H54 (cell line): ENCODE data around the gene FA2H.
"Not testable (repeated sequence)": the region's sequence is repeated elsewhere in the genome, so short reads cannot be mapped to it uniquely, and the experiment has no call there.

ENCODE experiments used
- DNase-seq: peaks from one replicate; pipeline ENCODE4 v3.0.0; 2011; ENCODE audit warnings: low spot score, mixed read lengths; ENCODE audit not compliant: insufficient read length
- FAIRE-seq: peaks from 3 replicates; lab custom pipeline; 2011; peaks lifted over from hg19 to GRCh38; lab: Jason Lieb, UNC
- POLR2A ChIP-seq: IDR thresholded peaks from 2 replicates; pipeline ENCODE4 v1.6.1; 2011; ENCODE audit warnings: low read depth, mild to moderate bottlenecking, low read length

FA2H gene

DNA sequence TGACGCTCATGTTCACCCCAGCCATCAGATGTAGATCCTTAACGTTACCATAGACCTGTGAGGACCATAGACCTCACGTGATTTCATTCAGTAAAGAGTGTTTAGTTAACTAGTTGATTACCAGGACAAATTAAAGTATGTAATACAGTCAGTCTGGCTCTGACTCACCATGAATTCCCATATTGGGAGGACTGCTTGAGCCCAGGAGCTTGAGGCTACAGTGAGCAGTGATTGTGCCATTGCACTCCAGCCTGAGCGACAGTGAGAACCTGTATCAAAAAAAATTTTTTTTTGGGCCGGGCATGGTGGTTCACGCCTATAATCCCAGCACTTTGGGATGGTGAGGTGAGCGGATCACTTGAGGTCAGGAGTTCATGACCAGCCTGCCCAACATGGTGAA lies 13.5 kb upstream of the FA2H start:
- DNase-seq (no peak), FAIRE-seq (no peak)
- no peak for TF ChIP-seq POLR2A

DNA sequence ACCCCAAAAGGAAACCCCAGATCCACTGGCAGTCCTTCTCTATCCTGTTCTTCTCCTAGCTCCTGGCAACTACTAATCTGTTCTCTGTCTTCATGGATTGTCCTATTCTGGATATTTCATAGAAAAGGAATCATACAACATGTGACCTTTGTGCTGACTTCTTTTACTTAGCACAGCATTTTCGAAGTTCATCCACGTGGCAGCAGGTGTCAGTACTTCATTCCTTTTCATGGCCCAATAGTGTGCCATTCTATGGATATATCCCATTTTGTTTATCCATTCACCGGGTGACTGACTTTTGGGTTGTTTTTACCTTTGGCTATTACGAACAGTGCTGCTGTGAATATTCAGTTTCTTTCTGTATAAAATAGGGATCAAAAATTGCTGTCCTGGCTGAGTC lies 10.4 kb upstream of the FA2H start:
- no peak for TF ChIP-seq POLR2A
- no peak for FAIRE-seq
- no peak for DNase-seq

DNA sequence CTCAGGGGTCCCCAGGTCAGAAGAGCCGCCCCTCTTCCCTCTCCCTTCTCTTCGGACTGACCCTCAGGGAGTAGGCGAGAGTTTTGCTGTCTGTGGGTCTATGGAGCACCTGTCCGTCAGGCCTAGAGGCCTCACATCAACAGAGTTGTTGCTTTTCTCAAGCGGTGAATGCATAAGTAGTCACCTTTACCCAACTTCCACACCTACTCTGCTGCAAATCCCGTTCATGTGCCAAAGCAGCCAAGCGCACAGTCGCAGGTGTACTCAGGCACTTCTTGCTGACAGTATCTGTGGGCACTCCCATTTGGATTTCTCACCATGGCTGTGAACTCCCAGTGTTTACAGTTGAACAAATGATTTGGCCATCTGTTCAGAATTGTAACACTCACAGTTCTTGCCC lies 4.0 kb upstream of the FA2H start:
- DNase-seq (no peak), FAIRE-seq (no peak)
- no peak for TF ChIP-seq POLR2A

DNA sequence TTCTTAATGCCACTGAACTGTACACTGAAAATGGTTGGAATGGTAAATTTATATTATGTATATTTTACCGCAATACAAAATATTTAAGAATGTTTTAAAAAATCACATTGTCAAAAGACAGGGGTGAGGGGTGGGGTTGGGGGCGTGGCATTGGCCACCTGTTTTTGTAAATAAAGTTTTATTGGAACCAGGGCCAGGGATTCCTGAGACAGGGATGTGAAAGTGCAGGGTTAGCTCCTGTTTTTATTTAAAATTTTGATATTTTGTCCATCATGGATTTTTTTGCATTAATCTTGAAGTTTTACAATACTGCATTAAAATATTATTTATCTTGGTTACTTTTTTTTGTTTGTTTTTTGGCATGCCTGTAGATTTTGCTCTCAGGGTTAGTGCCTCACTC lies 2.3 kb upstream of the FA2H start:
- FAIRE-seq (no peak), DNase-seq (no peak)
- no peak for TF ChIP-seq POLR2A

DNA sequence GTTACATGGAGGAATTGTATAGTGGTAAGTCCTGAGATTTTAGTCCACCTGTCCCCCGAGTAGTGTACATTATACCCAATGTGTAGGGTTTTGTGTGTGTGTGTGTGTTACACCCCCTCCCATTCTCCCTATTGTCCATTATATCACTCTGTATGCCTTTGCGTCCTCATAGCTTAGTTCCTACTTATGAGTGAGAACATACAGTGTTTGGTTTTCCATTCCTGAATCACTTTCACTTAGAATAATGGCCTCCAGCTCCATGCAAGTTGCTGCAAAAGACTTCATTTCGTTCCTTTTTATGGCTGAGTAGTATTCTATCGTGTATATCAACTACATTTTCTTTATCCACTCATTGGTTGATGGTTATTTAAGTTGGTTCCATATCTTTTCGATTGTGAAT lies 635 bp upstream of the FA2H start:
- DNase-seq (no peak), FAIRE-seq (no peak)

DNA sequence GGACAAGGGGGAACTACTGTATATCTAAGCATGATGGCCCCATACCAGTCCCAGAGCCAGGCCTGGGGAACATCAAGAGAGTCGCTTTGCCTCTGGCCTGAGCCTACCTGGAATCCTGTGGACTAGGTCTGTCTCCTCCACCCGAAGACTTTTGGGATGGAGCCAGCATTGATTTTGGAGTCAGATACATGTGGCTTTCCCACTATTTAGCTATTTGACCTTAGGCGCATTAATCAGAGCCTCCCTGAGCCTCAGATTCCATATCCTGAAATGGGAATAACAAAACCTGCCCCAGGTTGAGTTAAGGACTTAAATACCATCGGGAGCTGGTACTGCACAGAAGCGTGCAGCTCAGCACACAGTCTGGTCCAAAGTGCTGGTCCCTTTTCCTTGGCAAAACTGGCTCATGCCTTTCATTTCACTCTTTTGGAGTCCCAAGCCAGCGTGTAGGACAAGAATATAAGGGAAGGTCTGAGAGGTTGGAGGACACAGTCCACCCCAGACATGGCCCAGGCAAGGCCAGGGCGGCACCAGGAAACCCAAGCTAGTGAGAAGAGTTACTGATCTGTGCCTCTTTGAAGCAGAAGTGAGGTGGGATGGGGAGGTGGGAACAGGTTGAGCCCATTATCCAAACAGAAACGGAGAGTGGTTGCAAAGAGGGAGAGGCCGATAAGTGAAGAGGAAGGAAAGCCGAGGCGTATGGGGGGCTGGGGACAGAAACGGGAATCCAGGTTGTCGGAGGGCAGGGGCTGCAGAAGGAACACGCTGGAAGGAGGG lies 986 bp downstream of the FA2H start:
- DNase-seq = no peak
- TF ChIP-seq POLR2A = no peak
- no peak for FAIRE-seq

More for the DNA sequence above, 635 bp upstream of the FA2H start:
- no peak for TF ChIP-seq POLR2A

DNA sequence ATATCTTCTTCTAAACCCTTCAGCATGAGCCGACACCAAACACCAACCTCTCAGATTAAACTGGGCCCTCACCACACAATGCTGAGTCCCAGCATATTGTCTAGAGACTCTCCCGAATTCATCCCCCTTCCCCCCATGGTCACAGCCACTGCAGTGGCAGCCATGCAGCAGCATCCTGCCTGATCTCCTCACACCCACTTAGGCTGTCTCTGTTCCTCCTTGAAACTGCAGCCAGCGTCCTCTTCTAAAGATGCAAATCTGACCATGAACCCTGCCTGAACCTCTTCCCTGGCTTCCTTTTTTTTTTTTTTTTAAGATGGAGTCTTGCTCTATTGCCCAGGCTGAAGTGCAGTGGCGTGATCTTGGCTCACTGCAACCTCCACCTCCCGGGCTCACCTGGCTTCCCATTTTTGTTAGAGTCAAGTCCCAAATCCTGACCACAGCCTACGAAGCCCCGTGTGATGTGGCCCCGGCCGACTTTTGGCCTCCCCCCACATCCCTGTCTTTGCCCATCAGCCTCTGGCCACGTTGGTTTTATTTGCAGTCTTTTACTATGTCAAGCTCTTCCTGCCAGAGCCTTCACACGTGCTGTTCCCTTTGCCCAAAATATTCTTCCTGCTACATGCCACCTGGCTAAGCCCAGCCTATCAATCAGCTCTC lies 2.8 kb downstream of the FA2H start:
- TF ChIP-seq POLR2A = no peak
- no peak for FAIRE-seq
- no peak for DNase-seq

DNA sequence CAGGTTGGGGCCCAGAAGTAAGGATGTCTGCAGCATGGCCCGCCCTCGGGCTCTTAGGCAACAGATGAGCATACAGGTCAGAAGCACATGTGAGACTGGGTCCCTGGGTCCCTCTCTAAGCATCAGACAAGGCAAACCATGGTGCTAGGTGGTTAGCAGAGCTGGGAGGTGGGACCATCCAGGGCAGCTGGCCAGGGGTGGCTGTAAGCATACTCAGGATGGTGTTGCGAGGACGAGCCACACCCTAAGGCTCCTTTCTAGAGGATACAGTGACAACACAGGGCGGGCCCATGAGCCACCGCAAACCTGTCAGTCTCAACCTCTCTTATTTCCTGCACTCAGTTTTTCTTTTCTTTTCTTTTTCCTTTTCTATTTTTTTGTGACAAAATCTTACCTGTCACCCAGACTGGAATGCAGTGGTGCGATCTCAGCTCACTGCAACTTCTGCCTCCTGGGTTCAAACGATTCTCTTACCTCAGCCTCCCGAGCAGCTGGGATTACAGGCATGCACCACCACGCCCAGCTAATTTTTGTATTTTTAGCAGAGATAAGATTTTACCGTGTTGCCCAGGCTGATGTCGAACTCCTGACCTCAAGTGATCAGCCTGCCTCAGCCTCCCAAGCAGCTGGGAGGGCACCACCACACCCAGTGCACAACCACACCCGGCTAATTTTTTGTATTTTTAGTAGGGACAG lies 3.6 kb downstream of the FA2H start:
- FAIRE-seq = no peak
- no peak for TF ChIP-seq POLR2A
- no peak for DNase-seq

DNA sequence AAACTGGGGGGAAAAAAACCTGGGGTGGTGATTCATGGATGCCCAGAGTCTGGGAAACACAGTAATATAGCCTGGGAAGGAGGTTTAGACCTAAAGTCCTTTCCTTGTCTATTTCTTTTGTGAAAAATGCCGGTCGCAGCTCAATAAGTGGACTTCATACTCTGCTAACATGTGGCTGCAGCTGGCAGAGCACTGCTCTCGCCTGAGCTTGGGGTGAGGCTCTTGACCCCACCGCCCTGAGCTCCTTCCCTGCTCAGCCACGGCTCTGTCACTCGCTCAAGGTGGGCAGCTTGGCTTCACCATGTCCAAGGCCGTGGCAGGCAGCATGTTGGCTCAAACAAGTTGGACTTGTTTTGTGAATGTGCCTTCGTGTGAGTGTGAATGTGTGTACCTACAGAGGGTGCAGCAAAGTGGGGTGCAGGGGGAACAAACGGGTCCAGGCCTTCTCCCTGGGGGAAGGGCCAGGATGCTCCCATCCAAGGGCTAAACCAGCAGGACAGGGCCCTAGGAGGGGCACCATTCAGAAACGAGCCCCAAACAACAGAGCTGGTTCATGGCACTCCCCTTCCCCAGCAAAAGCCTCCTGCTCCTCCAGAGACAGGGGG lies 4.9 kb downstream of the FA2H start:
- no peak for FAIRE-seq

DNA sequence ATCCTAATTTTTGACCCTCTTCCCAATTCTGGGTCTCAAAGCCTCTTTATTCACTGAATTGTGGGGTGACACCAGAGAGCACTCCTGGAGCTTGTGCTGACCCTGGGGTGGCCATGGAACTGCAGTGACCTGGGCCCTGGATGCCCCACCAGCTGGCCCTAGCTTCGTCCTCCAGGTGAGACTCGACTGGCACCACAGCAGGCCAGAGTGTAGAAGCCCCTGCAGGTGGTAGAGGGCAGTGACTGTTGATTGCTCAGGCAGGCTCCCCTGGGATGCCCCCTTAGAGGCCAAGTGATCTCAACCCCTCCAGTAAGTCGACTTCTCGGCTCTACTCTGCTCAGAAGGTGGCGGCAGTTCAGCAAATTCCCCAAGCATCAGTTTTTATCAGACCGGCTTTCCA lies 6.4 kb downstream of the FA2H start:
- FAIRE-seq (no peak), DNase-seq (no peak)
- no peak for TF ChIP-seq POLR2A

More for the DNA sequence above, 4.9 kb downstream of the FA2H start:
- DNase-seq = no peak
- TF ChIP-seq POLR2A = no peak

DNA sequence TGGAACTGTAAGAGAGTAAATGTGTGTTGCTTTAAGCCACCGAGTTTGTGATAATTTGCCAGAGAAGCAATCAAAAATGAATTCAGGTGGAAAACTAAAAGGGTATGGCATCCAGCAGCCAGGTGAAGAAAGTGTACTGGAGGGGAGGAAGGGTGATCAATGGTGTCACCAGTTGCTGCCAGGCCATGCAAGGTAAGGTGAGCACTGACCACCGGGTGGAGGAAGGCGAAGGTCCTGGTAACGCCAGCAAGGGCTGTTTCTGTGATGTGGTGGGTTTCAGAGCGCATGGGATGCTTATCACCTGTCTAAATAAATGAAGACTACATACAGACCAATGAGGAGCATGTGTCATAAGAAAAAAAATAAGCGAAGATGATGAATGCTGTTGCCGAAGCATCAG lies 6.9 kb downstream of the FA2H start:
- no peak for FAIRE-seq
- no peak for DNase-seq
- TF ChIP-seq POLR2A = no peak

DNA sequence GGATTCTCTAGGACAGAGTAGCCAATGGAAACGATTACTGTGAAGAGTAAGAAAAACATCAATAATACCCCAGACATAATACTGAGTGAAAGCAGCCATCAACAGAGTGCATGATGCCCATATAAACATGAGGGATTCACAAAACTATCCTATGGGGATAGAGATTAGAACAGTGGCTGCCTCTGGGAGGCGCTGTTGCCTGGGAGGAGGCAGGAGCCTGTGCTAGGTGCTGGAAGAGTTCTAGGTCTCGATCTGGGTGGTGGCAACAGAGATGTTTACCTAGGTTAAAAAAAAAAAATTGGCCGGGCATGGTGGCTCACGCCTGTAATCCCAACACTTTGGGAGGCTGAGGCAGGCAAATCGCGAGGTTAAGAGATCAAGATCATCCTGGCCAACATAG lies 7.9 kb downstream of the FA2H start:
- DNase-seq (no peak), FAIRE-seq (no peak)
- TF ChIP-seq POLR2A = no peak

DNA sequence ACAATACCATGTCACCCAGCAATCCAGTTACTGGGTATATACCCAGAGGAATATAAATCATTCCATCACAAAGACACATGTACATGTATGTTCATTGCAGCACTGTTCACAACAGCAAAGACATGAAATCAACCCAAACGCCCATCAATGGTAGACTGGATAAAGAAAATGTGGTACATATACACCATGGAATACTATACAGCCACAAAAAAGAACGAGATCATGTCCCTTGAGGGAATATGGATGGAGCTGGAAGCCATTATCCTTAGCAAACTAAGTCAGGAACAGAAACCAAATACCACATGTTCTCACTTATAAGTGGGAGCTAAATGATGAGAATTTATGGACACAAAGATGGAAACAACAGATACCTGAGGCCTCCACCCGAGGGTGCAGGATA lies 10.4 kb downstream of the FA2H start:
- not testable (repeated sequence) for FAIRE-seq, DNase-seq

DNA sequence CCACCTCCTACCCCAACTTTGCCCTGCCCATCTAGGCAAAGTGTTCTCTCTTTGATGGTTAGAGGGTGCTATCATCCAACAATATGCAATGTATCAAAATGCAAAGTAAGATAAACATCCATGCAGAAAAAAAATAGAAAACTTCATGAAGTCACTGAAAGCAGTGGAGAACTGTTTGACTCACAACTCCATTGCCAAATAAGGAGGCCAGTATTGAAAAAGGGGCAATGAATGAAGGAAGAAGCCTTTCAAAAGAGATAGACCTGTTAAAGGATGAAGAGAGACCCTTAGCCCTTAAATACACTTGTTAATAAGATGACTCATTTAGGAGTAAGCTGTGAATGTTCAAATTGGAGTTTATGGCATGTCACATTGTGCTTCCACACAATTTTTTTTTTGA lies 13.0 kb downstream of the FA2H start:
- no peak for TF ChIP-seq POLR2A
- no peak for DNase-seq
- FAIRE-seq = no peak
